CD8-positive, alpha-beta memory T cell (primary cell): Measurements from ENCODE around the gene MNX1. TPM values are rescaled to one million over a fixed set of nuclear protein-coding genes. Genes with fewer than 3 reads are reported as not detected.

Experiments
- CTCF ChIA-PET: fragments of 350-600 bp; sonication (Branson Sonifier 250); formaldehyde crosslinking; loops from one replicate; lab custom pipeline; 2021; ENCODE audit warnings: antibody characterized with exemption; lab: Charles Lee
- POLR2A ChIA-PET: fragments of 350-600 bp; sonication (Branson Sonifier 250); formaldehyde crosslinking; loops from one replicate; lab custom pipeline; 2021; ENCODE audit warnings: antibody characterized with exemption; lab: Charles Lee
- DNase-seq, 5 donors: peaks; one replicate each; pipeline versions ENCODE4 v3.0.0 to v3.0.0-alpha.2; 2020 to 2022; ENCODE audit warnings: mixed read lengths in 1 of 5
- H3K27ac ChIP-seq: one replicate; pipeline ENCODE4 v1.7.0; 2013; ENCODE audit warnings: low read depth, mild to moderate bottlenecking, low read length, moderate library complexity
- H3K27me3 ChIP-seq: 2 replicates; pipeline ENCODE4 v1.7.0; 2013; ENCODE audit warnings: low read length, mild to moderate bottlenecking; ENCODE audit not compliant: insufficient read depth, poor library complexity, severe bottlenecking
- H3K36me3 ChIP-seq: 2 replicates; pipeline ENCODE4 v1.7.0; 2013; ENCODE audit warnings: mild to moderate bottlenecking, low read length, moderate library complexity; ENCODE audit not compliant: insufficient read depth
- H3K4me1 ChIP-seq: 2 replicates; pipeline ENCODE4 v1.7.0; 2013; ENCODE audit warnings: mild to moderate bottlenecking, low read length, moderate library complexity; ENCODE audit not compliant: insufficient read depth
- H3K4me3 ChIP-seq: 2 replicates; pipeline ENCODE4 v1.7.0; 2013; ENCODE audit warnings: mild to moderate bottlenecking, low read length
- H3K9me3 ChIP-seq: 2 replicates; pipeline ENCODE4 v1.7.0; 2013; ENCODE audit warnings: mild to moderate bottlenecking, low read length
- H3K27ac Mint-ChIP-seq, 8 donors: one replicate each; pipeline ENCODE4 v1.8.0; 2020 to 2021; ENCODE audit warnings: mixed read lengths in 8 of 8, mild to moderate bottlenecking in 6 of 8, inconsistent platforms in 3 of 8, moderate library complexity in 3 of 8
- H3K27me3 Mint-ChIP-seq, 2 donors: one replicate each; pipeline ENCODE4 v1.8.0; 2020 to 2021; ENCODE audit warnings: mixed read lengths in 2 of 2, mild to moderate bottlenecking in 1 of 2, moderate library complexity in 1 of 2
- H3K36me3 Mint-ChIP-seq, 3 donors: one replicate each; pipeline ENCODE4 v1.8.0; 2020 to 2021; ENCODE audit warnings: mixed read lengths in 3 of 3, inconsistent platforms in 1 of 3, mild to moderate bottlenecking in 1 of 3
- H3K4me1 Mint-ChIP-seq, 3 donors: one replicate each; pipeline ENCODE4 v1.8.0; 2020 to 2021; ENCODE audit warnings: mixed read lengths in 3 of 3, inconsistent platforms in 1 of 3, mild to moderate bottlenecking in 1 of 3
- H3K4me3 Mint-ChIP-seq, 7 donors: one replicate each; pipeline ENCODE4 v1.8.0; 2020 to 2021; ENCODE audit warnings: mixed read lengths in 7 of 7, mild to moderate bottlenecking in 6 of 7, moderate library complexity in 4 of 7, inconsistent platforms in 2 of 7
- H3K9me3 Mint-ChIP-seq, 5 donors: one replicate each; pipeline ENCODE4 v1.8.0; 2020 to 2022; ENCODE audit warnings: mixed read lengths in 5 of 5, mild to moderate bottlenecking in 3 of 5, moderate library complexity in 2 of 5, inconsistent platforms in 1 of 5
- polyA plus RNA-seq: library from polyadenylated mRNA; unstranded; fragments of 300-500 nt; fragmentation: Illumina TruSeq; gene quantifications from one replicate; pipeline ENCODE4 v1.2.3, GENCODE V29; 2021
- total RNA-seq, 2 experiments: library from RNA; stranded (reverse); gene quantifications; one replicate each; pipeline ENCODE4 v1.2.3, GENCODE V29; 2021

The MNX1 gene
- total and polyA plus RNA-seq, 3 experiments from 2014 or later = not detected

DNA sequence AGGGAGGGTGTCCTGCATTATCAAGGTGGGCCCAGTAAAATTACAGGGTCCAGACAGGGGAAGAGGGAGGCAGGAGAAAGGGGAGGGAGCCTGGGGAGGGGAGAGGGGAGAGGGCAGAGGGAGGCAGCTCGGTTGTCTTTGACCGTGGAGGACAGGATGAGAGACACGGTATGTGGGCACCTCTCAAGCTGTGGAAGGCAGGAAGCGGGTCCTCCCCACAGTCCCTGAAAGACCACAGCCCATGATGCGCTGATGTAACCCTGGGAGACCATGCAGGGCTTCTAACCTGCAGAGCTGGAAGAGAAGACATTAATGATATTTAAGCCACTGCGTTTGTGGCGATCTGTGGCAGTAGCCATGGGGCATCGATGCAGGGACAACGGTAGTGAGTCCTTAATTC, 27.2 kb upstream of the MNX1 start:
- Histone ChIP-seq H3K4me1 (no peaks in the 10 kb centered on the region), H3K36me3 (no peaks in the 10 kb centered on the region), H3K27ac (no peak overlapping the region), H3K27me3 (no peaks in the 10 kb centered on the region), H3K4me3 (no peak overlapping the region), H3K9me3 (no peaks in the 10 kb centered on the region)
- peaks cover 10 to 34% of the 10 kb centered on the region in 2 donors for H3K27me3 Mint-ChIP-seq
- no peaks in the 10 kb centered on the region for H3K4me1 Mint-ChIP-seq
- peaks cover 0 to 5% (median 0%) of the 10 kb centered on the region in 5 donors for H3K9me3 Mint-ChIP-seq
- no peak overlapping the region for H3K4me3 Mint-ChIP-seq
- ChIA-PET POLR2A (no interaction called here), CTCF (no interaction called here)
- DNase-seq = no peak
- H3K36me3 Mint-ChIP-seq = no peaks in the 10 kb centered on the region
- H3K27ac Mint-ChIP-seq = no peak overlapping the region

DNA sequence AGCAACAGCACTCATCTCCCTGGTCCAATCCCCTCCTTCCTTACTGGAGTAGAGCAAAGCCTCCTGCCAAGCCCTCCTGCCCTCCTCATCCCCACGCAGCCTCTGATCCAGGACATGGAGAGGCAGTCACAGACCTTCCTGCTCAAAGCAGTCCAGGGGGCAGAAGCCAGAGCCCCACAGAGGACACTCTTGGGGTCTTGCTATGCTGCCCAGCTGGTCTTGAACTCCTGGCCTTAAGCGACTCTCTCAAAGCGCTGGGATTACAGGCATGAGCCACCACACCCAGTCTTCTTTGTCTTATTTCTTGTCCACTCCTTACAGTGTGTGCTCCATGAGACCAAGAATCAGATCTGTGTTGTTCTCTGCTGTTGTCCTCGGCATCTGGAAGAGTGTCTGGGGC, 26.6 kb upstream of the MNX1 start:
- H3K36me3 ChIP-seq = no peaks in the 10 kb centered on the region
- H3K27me3 ChIP-seq = no peaks in the 10 kb centered on the region
- no peaks in the 10 kb centered on the region for H3K9me3 ChIP-seq
- Mint-ChIP-seq H3K4me1 (no peaks in the 10 kb centered on the region), H3K4me3 (no peak overlapping the region), H3K27me3 (peaks cover 11 to 34% of the 10 kb centered on the region in 2 donors), H3K27ac (peak overlapping the region in 1 of 8 donors; percentile 44), H3K36me3 (no peaks in the 10 kb centered on the region), H3K9me3 (peaks cover 0 to 5% (median 0%) of the 10 kb centered on the region in 5 donors)
- H3K4me3 ChIP-seq = no peak overlapping the region
- POLR2A ChIA-PET = no interaction called here
- no peak overlapping the region for H3K27ac ChIP-seq
- no peak for DNase-seq
- CTCF ChIA-PET = no interaction called here
- no peaks in the 10 kb centered on the region for H3K4me1 ChIP-seq

DNA sequence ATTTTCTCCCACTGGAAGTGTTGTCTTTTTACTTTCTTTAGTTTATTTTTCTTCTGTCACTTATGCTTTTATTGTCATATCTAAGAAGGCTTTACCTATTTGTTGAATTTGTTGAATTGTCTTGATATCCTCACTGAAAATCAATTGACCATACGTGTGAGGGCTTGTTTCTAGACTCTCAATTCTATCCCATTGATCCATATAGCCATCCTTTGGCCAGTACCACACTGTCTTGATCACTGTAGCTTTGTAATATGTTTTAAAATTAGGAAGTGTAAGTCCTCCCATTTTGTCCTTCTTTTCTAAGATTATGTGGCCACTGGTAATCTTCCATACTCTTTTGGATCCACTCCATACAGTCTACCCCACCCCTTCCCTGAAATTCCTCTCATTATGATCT, 25.5 kb upstream of the MNX1 start:
- Mint-ChIP-seq H3K4me3 (no peak overlapping the region), H3K4me1 (no peaks in the 10 kb centered on the region), H3K27me3 (peaks cover 15 to 41% of the 10 kb centered on the region in 2 donors), H3K36me3 (no peaks in the 10 kb centered on the region), H3K9me3 (peaks cover 0 to 5% (median 0%) of the 10 kb centered on the region in 5 donors), H3K27ac (no peak overlapping the region)
- no peak overlapping the region for H3K27ac ChIP-seq
- H3K9me3 ChIP-seq = no peaks in the 10 kb centered on the region
- DNase-seq = no peak
- POLR2A ChIA-PET = no interaction called here
- CTCF ChIA-PET = no interaction called here
- no peak overlapping the region for H3K4me3 ChIP-seq
- no peaks in the 10 kb centered on the region for H3K36me3 ChIP-seq
- H3K4me1 ChIP-seq = no peaks in the 10 kb centered on the region
- no peaks in the 10 kb centered on the region for H3K27me3 ChIP-seq

DNA sequence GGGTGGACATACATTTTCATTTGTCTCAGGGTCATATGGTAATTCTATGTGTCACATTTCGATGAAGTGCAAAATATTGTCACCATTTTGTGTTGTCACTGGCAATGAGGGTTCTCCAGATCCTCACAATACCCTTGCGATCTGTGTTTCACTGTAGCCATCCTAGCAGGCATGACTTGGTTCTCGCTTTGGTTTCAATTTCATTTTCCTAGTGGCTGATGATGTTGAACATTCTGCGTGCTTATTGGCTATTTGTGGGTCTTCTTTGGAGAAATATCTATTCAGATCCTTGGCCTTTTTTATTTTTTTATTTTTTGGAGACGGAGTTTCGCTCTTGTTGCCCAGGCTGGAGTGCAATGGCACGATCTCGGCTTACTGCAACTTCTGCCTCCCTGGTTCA, 24.8 kb upstream of the MNX1 start:
- Mint-ChIP-seq H3K27ac (peak overlapping the region in 1 of 8 donors; percentile 54), H3K4me3 (no peak overlapping the region), H3K4me1 (no peaks in the 10 kb centered on the region), H3K9me3 (peaks cover 0 to 5% (median 0%) of the 10 kb centered on the region in 5 donors), H3K27me3 (peaks cover 15 to 43% of the 10 kb centered on the region in 2 donors), H3K36me3 (no peaks in the 10 kb centered on the region)
- ChIA-PET CTCF (no interaction called here), POLR2A (no interaction called here)
- Histone ChIP-seq H3K9me3 (no peaks in the 10 kb centered on the region), H3K27me3 (no peaks in the 10 kb centered on the region), H3K4me3 (no peak overlapping the region), H3K27ac (no peak overlapping the region), H3K4me1 (no peaks in the 10 kb centered on the region), H3K36me3 (no peaks in the 10 kb centered on the region)
- no peak for DNase-seq

DNA sequence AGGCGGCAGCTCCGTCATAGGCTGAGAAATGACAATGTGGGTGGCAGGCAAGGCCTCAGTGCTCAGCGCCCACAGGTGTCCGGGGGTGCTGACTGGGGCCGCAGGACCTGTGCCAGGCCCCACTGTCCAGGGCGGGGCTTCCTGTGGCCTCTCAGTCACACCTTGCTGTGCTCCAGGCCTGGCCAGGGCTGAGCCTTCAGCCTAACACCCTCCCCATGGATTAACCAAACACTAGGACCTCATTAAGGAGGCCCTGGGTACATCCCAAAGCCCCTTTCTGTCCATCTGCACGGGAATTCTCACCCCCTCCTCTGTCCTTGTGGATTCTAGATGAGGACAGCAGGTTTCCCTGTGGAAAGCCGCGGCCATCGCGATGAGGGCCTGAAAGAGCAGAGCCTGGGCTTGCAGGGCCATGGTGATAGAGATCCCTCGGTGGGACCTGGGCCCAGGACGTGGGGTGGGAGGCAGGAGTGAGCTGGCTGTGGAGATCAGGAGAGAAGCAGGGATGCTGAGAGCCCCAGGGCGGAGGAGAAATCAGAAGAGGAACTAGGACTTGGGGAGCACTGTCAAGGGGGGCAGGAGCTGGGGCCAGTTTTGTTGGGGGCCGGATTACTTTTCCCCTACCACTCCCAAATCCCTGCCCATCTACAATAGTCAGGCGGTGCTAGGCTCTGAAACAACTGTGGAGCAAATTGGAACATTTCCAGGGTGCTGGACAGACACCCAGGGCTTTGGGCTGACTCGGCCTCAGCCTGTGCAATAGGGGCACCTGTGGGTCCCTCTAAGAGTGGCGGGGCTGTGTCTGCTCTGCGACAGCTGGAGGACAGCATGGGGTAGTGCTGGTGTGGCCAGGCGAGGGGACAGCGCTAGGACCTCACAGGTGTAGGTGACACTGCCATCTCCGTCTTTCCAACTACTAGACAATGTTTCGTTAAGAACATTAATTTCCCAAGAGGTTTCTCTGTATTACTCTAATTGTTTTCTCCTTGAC, 23.3 kb upstream of the MNX1 start:
- Mint-ChIP-seq H3K27me3 (peaks cover 13 to 54% of the 10 kb centered on the region in 2 donors), H3K4me3 (no peak overlapping the region), H3K4me1 (no peaks in the 10 kb centered on the region), H3K27ac (no peak overlapping the region), H3K36me3 (no peaks in the 10 kb centered on the region), H3K9me3 (peaks cover 0 to 5% (median 0%) of the 10 kb centered on the region in 5 donors)
- ChIA-PET POLR2A (no interaction called here), CTCF (no interaction called here)
- no peak overlapping the region for H3K4me3 ChIP-seq
- H3K9me3 ChIP-seq = no peaks in the 10 kb centered on the region
- H3K36me3 ChIP-seq = no peaks in the 10 kb centered on the region
- no peak overlapping the region for H3K27ac ChIP-seq
- H3K27me3 ChIP-seq = no peaks in the 10 kb centered on the region
- no peak for DNase-seq
- no peaks in the 10 kb centered on the region for H3K4me1 ChIP-seq

DNA sequence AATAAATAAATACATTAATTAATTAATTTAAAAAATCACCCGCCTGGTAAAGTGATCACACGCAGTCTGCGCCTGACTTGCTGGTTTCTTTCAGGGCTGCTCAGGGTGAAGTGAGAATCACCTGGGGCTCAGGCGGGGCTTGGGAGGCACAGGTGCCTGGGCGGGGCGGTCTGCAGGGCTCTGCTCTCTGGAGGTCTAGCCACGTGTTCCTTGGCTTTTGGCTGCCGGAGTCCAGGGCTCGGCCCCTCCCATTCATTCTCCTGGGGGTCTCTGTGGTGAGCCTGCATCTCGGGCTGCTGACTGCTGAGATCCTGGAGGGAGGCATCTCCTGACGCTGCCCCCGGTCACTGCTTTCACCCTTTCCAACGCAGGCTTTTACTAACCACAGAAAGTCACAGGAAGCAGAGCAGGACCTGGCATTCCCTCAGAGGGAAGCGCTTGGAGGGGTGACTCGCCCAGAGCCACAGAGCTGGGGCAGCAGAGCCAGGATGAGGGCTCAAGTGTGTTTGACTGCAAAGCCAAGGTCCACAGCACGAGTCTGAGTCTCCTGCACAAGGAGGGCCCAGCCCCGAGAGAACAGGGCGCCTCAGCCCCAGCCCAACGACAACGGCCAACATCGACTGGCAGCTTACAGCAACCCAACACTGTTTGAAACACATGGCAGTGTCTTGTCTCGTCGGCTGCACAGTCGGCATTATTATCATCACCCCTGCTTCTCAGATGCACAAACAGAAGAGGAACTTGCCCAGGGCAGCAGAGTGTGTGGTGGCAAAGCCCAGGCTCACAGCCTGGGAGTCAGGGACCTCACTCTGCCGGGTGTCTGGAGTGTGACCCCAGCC, 22.4 kb upstream of the MNX1 start:
- no peaks in the 10 kb centered on the region for H3K27me3 ChIP-seq
- H3K9me3 ChIP-seq = no peaks in the 10 kb centered on the region
- Mint-ChIP-seq H3K27ac (no peak overlapping the region), H3K36me3 (no peaks in the 10 kb centered on the region), H3K27me3 (peaks cover 13 to 60% of the 10 kb centered on the region in 2 donors), H3K9me3 (peaks cover 0 to 5% (median 0%) of the 10 kb centered on the region in 5 donors), H3K4me1 (no peaks in the 10 kb centered on the region), H3K4me3 (no peak overlapping the region)
- H3K36me3 ChIP-seq = no peaks in the 10 kb centered on the region
- no peaks in the 10 kb centered on the region for H3K4me1 ChIP-seq
- H3K27ac ChIP-seq = no peak overlapping the region
- no peak for DNase-seq
- H3K4me3 ChIP-seq = no peak overlapping the region
- ChIA-PET POLR2A (no interaction called here), CTCF (no interaction called here)

DNA sequence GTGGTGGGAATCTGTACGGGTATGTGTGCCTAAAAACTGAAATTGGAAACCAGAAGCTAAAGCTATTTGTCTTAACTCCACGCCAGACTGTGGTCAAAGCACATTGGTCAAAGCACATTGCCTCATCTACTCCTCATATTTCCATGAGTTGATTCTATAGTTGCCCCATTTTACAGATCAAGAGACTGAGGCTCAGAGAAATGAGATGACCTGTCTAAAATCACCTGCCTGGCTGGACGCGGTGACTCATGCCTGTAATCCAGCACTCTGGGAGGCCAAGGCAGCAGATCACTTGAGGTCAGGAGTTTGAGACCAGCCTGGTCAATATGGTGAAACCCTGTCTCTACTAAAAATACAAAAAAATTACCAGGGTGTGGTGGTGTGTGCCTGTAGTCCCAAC, 21.7 kb upstream of the MNX1 start:
- no peaks in the 10 kb centered on the region for H3K36me3 Mint-ChIP-seq
- peaks cover 13 to 61% of the 10 kb centered on the region in 2 donors for H3K27me3 Mint-ChIP-seq
- H3K27ac Mint-ChIP-seq = no peak overlapping the region
- no peak overlapping the region for H3K4me3 ChIP-seq
- DNase-seq = no peak
- POLR2A ChIA-PET = no interaction called here
- H3K9me3 Mint-ChIP-seq = peaks cover 0 to 5% (median 0%) of the 10 kb centered on the region in 5 donors
- no peaks in the 10 kb centered on the region for H3K4me1 Mint-ChIP-seq
- H3K9me3 ChIP-seq = no peaks in the 10 kb centered on the region
- H3K36me3 ChIP-seq = no peaks in the 10 kb centered on the region
- CTCF ChIA-PET = no interaction called here
- no peaks in the 10 kb centered on the region for H3K27me3 ChIP-seq
- no peak overlapping the region for H3K4me3 Mint-ChIP-seq
- H3K27ac ChIP-seq = no peak overlapping the region
- no peaks in the 10 kb centered on the region for H3K4me1 ChIP-seq
